NCI-H345 (cell line): Measurements from ENCODE around the gene CUL1.
"Not testable (repeated sequence)": the region's sequence is repeated elsewhere in the genome, so short reads cannot be mapped to it uniquely, and the experiment has no call there.

Experiments
- DNase-seq: peaks from one replicate; lab custom pipeline; 2025; lab: John Stamatoyannopoulos, UW

CUL1 gene

DNA sequence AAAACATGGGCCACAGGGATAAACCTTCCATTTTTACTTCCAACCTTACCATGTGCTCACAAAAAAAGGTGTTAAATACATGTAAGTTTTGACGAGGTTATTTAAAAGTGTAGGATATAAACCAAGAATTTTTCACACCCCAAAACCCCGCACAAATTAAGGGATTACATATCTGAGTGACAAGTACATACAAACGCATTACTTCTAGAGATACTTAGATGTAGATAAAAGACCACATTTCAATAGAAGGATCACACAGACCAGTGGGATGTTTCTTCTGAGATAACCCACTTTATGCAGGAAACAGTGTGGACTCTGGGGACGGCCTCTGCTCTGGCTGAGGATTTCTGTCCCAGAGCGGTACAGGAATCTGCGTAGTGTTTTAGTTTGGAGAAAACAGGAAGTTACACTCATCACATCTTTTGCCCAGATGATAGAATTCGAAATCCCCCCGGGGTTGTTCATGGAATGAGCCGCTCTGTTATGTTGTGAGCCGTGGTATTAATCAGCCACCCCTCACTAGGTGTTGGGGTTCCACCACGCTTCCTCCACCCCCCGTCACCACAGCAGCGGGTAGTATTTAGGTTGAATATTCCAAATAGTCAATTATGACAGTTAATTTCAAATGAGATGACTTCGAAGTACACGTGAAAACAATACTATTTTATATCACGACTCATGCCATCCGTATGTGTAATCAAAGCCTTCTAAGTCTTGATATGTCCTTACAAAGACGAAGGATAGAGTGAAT is 1.3 kb upstream of the CUL1 start:
- DNase-seq: no peak

DNA sequence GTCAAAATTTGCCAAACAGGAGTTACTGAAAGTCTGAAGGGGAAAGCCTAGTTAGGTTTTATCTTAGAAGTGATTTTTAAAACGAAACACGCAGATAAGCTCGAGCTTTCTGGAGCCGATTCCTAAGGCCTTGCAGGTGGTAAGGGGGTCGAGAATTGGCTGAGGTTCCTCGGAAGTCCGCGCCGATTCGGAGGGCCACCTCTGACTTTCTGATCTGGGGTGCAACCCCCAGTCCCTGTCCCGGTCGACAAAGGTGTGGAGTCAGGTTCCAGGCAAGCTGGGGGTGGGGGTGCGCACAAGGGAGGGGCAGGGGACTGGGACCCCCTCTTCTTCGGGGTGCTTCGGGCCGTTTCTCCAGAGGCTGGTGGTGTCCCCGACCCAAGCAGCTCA is 701 bp upstream of the CUL1 start:
- peak; percentile 49 for DNase-seq

- DNase-seq: peak; percentile 46
Measured at GRCh38 chr7:148699024-148699781, 500 bp downstream of the CUL1 start.

DNA sequence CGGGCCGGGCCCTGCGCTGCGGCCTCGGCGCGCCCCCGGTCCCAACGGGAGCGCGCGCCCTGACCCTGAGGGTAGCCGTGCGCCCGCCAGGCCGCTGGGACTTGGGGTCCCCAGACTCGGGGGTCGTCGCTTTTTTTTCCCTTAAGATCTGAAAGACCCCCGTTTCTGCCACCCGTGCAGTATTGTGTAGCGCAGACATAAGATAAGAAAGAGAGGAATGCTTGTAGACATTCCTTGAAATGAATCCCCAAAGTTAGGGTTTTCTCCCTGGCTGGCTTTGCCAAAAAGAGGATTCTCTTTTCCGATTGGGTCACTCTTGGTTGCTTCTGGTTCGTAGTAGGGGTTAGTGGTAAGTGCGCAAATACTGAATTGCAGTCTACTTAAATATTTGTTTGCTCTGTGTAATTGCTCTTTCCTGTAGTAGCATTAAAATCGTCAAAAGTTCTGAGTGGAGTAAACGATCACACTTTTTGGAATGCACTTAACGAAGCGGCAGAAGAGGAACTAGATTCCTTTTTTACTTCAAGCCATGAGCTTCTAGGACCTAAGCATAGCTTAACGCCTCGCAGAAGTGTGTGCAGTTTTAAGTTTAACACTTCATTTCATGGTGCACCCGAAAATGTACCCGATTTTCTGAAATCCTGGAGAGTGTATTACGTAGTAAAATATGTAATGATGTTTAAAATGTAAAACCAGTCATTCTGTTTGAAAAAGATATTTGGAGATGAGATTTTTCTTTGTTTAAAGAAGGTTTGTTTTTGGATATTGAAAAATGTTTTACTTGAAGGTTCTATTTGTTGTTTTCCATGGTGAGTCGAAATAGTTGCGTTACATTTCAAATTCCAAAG is 1.3 kb downstream of the CUL1 start:
- peak; percentile 46 for DNase-seq

- no peak for DNase-seq
Measured at GRCh38 chr7:148700661-148701064, 2.0 kb downstream of the CUL1 start.

- DNase-seq: no peak
Measured at GRCh38 chr7:148701414-148701813, 2.7 kb downstream of the CUL1 start.

DNA sequence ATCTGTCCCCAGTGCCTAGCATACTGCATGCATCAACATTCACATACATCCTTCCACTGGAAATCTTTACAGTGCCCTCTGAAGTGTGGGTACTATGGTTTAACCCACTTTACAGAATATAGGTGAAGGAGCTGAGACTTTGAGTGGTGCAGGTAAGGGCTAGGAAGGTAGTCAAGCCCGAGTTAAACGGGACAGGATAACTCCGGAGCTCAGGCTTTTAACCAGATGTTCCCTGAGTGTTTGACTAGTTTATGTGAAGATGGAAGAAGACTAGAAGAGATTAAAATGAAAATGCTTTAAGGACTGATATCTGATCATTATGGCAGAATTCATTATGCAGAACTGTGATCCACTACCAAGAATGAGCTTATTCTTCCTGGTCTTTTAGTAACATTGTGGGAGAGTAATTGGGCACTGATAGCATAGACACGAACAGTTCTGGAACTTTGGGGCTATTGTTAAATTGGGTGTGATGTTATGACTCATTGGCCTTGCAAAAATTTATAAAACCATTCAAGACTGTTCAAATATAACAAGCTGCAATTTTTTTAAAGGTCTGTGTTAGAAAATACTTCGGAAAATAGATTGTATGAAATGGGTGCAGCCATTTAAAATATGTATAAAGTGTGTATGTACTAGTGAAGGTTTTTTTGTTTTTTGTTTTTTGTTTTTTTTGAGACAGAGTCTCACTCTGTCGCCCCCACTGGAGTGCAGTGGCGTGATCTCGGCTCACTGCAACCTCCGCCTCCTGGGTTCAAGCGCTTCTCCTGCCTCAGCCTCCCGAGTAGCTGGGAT is 4.4 kb downstream of the CUL1 start:
- no peak for DNase-seq

- not testable (repeated sequence) for DNase-seq
Measured at GRCh38 chr7:148703671-148703962, 4.9 kb downstream of the CUL1 start.

GRCh38 chr7:148704189-148704588 is 5.5 kb downstream of the CUL1 start:
- no peak for DNase-seq

DNA sequence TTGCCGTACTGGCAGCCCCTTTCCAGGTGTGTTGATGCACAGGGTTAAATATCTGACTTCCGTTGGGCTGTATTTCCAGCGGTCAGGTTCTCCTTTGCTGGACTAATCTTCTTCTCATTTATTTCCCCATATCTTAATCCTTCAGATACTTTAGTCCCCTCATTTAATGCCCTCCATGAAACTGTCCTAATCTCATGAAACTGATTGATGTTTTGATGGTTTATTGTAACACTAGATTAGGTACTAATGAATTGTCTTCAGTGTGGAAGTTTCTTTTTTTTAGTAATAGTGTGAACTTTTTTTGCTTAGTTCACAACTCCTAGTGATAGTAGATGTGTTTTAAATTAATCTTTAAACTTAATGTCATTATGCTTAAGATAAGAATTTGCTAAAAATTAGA is 6.3 kb downstream of the CUL1 start:
- DNase-seq: no peak

- DNase-seq: no peak
Measured at GRCh38 chr7:148706368-148706767, 7.7 kb downstream of the CUL1 start.

DNA sequence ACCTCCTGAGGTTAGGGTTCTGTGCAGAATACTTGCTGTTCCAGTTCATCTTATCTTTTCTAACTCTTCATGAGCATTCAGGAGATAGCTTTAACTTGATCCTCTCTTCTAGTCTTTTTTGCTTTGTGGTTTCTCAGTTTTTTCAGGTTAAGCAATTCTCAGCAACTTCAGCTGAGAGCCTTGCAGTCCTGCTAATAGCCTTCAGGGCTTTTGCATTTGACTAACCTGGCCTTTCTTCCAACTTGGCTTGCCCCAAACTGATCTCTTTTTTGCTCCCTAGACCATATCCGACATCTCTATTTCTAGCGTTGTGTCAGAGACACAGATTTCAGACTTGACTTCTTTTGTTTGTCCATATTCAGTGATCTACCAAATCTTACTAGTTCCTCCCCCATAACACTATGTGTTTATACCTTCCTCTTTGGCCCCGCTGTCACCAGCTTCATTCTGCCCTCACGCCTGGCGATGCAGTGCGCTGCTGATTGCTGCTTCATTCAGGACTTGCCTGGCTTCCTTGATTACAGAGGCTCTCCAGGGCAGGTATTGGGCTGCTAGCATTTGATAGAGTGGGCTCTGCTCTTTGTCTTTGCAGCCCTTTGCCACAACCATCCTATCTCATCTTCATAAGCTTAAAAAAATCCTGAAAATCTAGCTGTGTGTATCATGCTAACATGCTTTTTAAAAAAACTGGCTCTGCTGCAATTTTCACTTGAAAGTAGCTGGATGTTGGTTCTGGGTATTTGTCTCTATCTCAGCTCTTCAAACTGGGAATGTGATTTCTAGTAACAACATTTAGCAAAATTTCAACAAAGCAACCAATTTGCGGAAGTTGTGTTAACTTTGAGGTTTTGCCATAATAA is 9.6 kb downstream of the CUL1 start:
- DNase-seq: no peak

- DNase-seq: no peak
Measured at GRCh38 chr7:148709014-148709413, 10.3 kb downstream of the CUL1 start.

DNA sequence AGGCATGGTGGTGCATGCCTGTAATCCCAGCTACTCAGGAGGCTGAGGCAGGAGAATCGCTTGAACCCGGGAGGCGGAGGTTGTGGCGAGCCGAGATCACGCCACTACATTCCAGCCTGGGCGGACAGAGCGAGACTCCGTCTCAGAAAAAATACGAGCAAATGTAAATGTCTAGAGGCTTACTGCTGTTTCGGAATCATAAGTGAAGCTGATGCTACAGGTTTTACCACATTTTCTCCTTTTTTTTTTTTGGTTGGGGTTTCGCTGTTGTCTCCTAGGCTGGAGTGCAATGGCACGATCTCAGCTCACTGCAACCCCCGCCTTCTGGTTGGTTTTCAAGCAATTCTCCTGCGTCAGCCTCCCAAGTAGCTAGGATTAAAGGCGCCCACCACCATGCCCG is 11.7 kb downstream of the CUL1 start:
- DNase-seq: not testable (repeated sequence)

DNA sequence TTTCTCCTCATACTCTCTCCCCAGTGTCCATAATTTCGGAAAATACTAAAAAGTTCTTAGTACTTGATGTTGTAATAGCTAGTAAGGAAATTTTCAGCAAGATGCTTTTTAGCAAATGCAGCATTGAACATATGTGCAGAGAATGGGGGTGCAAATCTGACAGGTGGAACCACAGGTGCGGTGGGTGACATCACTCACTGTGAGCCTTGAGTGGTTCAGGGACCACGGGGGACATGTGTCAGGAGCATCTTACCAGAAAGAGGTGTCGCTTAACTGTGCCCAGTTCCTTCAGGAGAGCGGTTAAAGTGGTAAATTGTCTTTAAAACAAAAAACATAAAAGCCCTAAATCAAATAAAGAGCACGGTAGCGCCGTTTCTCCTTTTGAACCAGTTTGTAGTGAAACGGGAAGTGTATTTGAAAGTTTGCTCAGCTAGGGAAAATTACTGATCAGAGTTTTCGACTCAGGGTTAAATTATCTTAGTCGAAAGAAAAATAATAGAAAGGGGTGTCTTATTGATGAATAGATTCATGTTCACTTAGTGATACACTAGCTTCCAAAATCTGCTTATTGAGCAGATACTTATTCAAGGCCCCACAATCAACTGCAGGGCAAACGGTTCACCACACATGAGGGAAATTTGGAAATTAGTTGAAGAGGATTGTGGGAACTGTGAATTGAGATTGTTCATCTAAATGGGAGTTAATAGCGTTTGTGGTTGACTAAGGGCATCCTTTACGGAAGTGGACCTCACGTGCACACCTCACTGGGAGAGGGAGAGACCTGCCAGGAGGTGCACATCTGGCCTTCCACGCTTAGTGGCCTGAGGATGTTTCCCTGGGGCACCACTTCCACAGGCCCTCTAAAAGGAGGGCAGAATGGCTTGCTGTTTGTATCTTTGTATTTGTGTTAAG is 12.7 kb downstream of the CUL1 start:
- no peak for DNase-seq

- no peak for DNase-seq
Measured at GRCh38 chr7:148712678-148713329, 14.1 kb downstream of the CUL1 start.

- DNase-seq: no peak
Measured at GRCh38 chr7:148714498-148714897, 15.8 kb downstream of the CUL1 start.

DNA sequence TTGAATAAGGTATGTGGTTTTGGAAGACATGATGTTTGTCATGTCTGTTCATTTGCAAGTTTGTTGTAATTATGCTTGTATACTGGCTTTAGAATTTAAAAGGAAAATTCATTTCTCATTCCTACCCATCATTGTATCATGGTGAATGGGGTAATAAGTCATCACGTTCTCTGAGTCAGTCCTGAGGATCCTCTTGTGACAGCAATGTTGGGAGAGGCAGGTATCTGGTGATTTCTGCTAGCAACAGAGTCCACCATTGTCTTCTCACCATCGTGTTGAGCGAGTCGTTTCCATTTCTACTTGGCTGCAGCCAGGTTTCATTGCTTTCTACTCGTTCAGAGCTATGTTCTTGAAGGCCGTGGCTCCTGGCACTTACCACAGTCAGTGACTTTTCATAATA is 16.3 kb downstream of the CUL1 start:
- DNase-seq: no peak

DNA sequence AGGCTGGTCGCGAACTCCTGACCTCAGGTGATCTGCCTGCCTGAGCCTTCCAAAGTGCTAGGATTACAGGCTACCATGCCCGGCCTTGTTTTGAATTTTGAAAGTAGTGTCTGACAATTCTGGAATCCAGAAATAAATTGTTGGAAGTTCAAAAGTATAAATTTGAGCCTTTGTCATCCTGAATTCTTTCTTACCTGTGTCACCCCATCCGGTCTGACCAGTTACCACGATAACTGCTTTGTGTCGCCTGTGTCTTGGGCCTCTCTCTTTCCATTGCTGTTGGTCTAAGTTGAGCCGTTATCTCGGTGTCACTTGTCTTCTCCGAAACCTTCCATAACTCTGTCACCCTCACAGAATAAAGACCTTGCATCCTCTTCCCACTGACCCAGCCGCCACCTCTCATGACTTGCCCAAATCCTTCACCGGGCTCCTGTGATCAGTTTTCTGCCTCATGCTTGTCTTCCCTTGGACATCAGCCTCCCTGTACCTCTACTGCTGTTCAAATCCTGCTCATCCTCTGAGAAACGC is 18.6 kb downstream of the CUL1 start:
- DNase-seq: no peak
